HUES48 (cell line): Measurements from ENCODE around the gene SLC25A51.
"Not testable (repeated sequence)": the region's sequence is repeated elsewhere in the genome, so short reads cannot be mapped to it uniquely, and the experiment has no call there.

Experiments used
- H3K27ac ChIP-seq: one replicate; pipeline ENCODE4 v1.7.0; 2013; ENCODE audit warnings: low read depth, low read length, inconsistent platforms
- H3K27me3 ChIP-seq: 2 replicates; pipeline ENCODE4 v1.6.1; 2013; ENCODE audit warnings: mild to moderate bottlenecking, low read length; ENCODE audit not compliant: control insufficient read depth, insufficient read depth
- H3K36me3 ChIP-seq: 2 replicates; pipeline ENCODE4 v1.6.1; 2013; ENCODE audit warnings: low read length; ENCODE audit not compliant: control insufficient read depth, insufficient read depth
- H3K4me1 ChIP-seq: 2 replicates; pipeline ENCODE4 v1.6.1; 2013; ENCODE audit warnings: mild to moderate bottlenecking, low read length; ENCODE audit not compliant: control insufficient read depth, insufficient read depth
- H3K4me3 ChIP-seq: 2 replicates; pipeline ENCODE4 v1.5.1; 2013; ENCODE audit warnings: mild to moderate bottlenecking, low read depth, low read length
- H3K9ac ChIP-seq: 2 replicates; pipeline ENCODE4 v1.6.1; 2013; ENCODE audit warnings: mild to moderate bottlenecking, low read depth, low read length, moderate library complexity
- H3K9me3 ChIP-seq: 2 replicates; pipeline ENCODE4 v1.6.1; 2013; ENCODE audit warnings: low read length; ENCODE audit not compliant: control insufficient read depth, insufficient read depth

The SLC25A51 gene

GRCh38 chr9:37899041-37899440, 4.9 kb downstream of the SLC25A51 start:
- Histone ChIP-seq H3K27me3 (no peaks in the 10 kb centered on the region), H3K36me3 (peaks cover 37% of the 10 kb centered on the region), H3K27ac (no peak overlapping the region), H3K4me1 (peaks cover 3% of the 10 kb centered on the region; the same call in 1 of the 2 replicates), H3K4me3 (no peak overlapping the region), H3K9ac (no peak overlapping the region), H3K9me3 (no peaks in the 10 kb centered on the region)

- no peaks in the 10 kb centered on the region for H3K27me3 ChIP-seq
- H3K9ac ChIP-seq: no peak overlapping the region
- no peak overlapping the region for H3K27ac ChIP-seq
- peaks cover 2% of the 10 kb centered on the region; the same call in 1 of the 2 replicates for H3K4me1 ChIP-seq
- H3K4me3 ChIP-seq: no peak overlapping the region
- H3K9me3 ChIP-seq: no peaks in the 10 kb centered on the region
- peaks cover 49% of the 10 kb centered on the region for H3K36me3 ChIP-seq
Measured at GRCh38 chr9:37897665-37898064, 6.3 kb downstream of the SLC25A51 start.

GRCh38 chr9:37892063-37892462, 11.9 kb downstream of the SLC25A51 start:
- Histone ChIP-seq H3K4me3 (no peak overlapping the region), H3K9me3 (no peaks in the 10 kb centered on the region), H3K27me3 (no peaks in the 10 kb centered on the region), H3K9ac (no peak overlapping the region), H3K27ac (no peak overlapping the region), H3K36me3 (peaks cover 44% of the 10 kb centered on the region), H3K4me1 (no peaks in the 10 kb centered on the region)

DNA sequence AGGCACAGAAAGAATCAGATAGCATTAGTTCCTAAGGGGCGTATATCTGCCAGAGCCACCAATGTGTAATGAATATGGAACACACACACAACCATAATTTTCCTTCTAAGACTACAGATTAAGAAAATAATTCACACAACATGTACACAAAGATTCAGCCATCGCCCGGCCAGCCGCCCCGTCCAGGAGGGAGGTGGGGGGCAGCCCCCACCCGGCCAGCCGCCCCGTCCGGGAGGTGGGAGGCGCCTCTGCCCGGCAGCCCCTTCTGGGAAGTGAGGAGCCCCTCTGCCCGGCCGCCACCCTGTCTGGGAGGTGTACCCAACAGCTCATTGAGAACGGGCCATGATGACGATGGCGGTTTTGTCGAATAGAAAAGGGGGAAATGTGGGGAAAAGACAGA, 12.9 kb downstream of the SLC25A51 start:
- H3K9ac ChIP-seq, H3K9me3 ChIP-seq, H3K4me3 ChIP-seq, H3K27me3 ChIP-seq, H3K27ac ChIP-seq, H3K4me1 ChIP-seq: not testable (repeated sequence)
- H3K36me3 ChIP-seq: peaks cover 36% of the 10 kb centered on the region

- H3K4me1 ChIP-seq: no peaks in the 10 kb centered on the region
- H3K9ac ChIP-seq: no peak overlapping the region
- no peaks in the 10 kb centered on the region for H3K27me3 ChIP-seq
- H3K27ac ChIP-seq: no peak overlapping the region
- H3K36me3 ChIP-seq: peaks cover 26% of the 10 kb centered on the region
- no peak overlapping the region for H3K4me3 ChIP-seq
- H3K9me3 ChIP-seq: no peaks in the 10 kb centered on the region
Measured at GRCh38 chr9:37889536-37889935, 14.4 kb downstream of the SLC25A51 start.

GRCh38 chr9:37887977-37888583, 15.8 kb downstream of the SLC25A51 start:
- H3K27ac ChIP-seq, H3K4me1 ChIP-seq, H3K9me3 ChIP-seq, H3K9ac ChIP-seq, H3K4me3 ChIP-seq, H3K27me3 ChIP-seq: not testable (repeated sequence)
- H3K36me3 ChIP-seq: peaks cover 16% of the 10 kb centered on the region

GRCh38 chr9:37880916-37881479, 22.9 kb downstream of the SLC25A51 start:
- Histone ChIP-seq H3K9me3 (peaks cover 12% of the 10 kb centered on the region), H3K4me1 (no peaks in the 10 kb centered on the region), H3K27me3 (no peaks in the 10 kb centered on the region), H3K9ac (no peak overlapping the region), H3K27ac (no peak overlapping the region), H3K4me3 (no peak overlapping the region), H3K36me3 (no peaks in the 10 kb centered on the region)

DNA sequence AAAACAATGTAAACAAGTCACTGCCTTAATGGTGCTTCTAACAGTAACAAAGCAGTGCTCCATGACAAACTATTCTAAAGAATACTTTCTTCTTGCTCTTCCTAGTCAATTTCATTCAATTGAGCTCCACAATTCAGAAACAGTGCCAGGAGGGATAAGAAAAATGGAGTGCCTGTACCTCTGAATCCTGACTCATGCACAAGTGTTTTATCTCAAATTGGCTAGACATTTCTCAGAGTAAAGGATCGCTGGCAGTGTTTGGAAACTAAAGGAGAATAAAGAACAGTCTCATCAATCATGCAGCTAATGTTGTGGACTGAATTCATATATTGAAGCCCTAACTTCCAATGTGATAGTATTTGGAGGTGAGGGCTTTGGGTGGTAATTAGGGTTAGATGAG, 27.6 kb downstream of the SLC25A51 start:
- Histone ChIP-seq H3K4me1 (no peaks in the 10 kb centered on the region), H3K27ac (no peak overlapping the region), H3K4me3 (no peak overlapping the region), H3K27me3 (no peaks in the 10 kb centered on the region), H3K9me3 (peaks cover 12% of the 10 kb centered on the region), H3K9ac (no peak overlapping the region), H3K36me3 (no peaks in the 10 kb centered on the region)

- H3K4me1 ChIP-seq: no peaks in the 10 kb centered on the region
- no peaks in the 10 kb centered on the region for H3K36me3 ChIP-seq
- H3K27me3 ChIP-seq: no peaks in the 10 kb centered on the region
- H3K4me3 ChIP-seq: no peak overlapping the region
- no peak overlapping the region for H3K9ac ChIP-seq
- H3K27ac ChIP-seq: no peak overlapping the region
- peaks cover 12% of the 10 kb centered on the region for H3K9me3 ChIP-seq
Measured at GRCh38 chr9:37873955-37874354, 30.0 kb downstream of the SLC25A51 start.

DNA sequence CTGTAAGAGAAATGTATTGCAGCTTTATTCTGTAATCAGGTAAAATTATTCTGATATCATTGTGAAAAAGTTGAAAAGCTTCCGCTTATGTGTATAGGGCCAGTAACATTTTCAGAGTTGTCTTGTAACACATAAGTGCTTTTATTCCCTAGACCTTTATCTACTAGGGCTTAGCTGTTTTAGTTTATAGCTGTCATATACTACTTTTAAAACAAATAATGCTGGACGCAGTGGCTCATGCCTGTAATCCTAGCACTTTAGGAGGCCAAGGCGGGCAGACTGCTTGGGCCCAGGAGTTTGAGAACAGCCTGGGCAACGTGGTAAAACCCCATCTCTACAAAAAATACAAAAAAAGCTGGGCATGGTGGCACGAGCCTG, 33.1 kb downstream of the SLC25A51 start:
- Histone ChIP-seq H3K36me3 (no peaks in the 10 kb centered on the region), H3K4me1 (no peaks in the 10 kb centered on the region), H3K27ac (no peak overlapping the region), H3K4me3 (no peak overlapping the region), H3K27me3 (no peaks in the 10 kb centered on the region), H3K9me3 (no peaks in the 10 kb centered on the region), H3K9ac (no peak overlapping the region)

GRCh38 chr9:37870081-37870798, 33.7 kb downstream of the SLC25A51 start:
- Histone ChIP-seq H3K9me3 (no peaks in the 10 kb centered on the region), H3K27ac (no peak overlapping the region), H3K36me3 (no peaks in the 10 kb centered on the region), H3K4me3 (no peak overlapping the region), H3K4me1 (no peaks in the 10 kb centered on the region), H3K9ac (no peak overlapping the region), H3K27me3 (no peaks in the 10 kb centered on the region)
